Panc1 (cell line): ENCODE data around the gene MEF2D.

Source experiments
- CTCF ChIP-seq: fragments of 450-650 bp; IDR thresholded peaks from 2 replicates; pipeline ENCODE4 v1.5.1; 2017; ENCODE audit warnings: mild to moderate bottlenecking
- TF ChIP-seq, protein P1 (sequence below), 2 experiments: IDR thresholded peaks; 2 replicates each; pipeline ENCODE4 v1.6.1; 2011 to 2012; ENCODE audit warnings: low read depth in 2 of 2, control low read depth in 1 of 2, low read length in 1 of 2, mild to moderate bottlenecking in 1 of 2, moderate library complexity in 1 of 2; ENCODE audit not compliant: insufficient read depth in 1 of 2

DNA sequence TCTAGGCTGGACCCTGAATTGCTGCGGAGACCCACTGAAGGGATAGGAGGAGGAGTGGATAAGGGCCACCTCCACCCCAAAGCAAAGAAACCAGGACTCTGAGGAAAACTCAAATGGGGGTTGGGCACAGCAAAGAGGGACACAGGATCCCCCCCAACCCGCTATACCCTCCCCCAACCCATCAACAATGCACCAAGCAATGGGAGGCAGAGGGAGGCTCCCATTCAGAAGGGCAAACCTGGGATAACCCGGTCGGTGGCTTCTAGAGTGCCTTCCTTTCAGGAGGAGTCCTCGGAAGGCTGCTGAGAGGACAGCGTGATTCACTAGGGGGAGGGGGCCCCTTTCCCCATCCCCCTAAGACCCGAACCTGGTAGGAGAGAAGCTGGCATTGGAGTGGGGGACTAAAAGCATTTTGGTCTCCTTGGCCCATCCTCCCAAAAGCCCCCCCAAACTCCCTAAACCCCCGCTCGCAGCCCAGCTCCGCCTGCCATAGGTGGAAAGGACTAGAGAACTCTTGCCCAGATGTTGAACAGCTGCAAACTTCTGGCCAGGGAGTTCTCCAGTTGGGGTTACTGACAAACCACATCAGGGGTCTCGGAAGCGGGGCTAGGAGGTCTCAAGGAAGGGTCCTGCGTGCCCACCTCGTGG is 1.3 kb downstream of the MEF2D start:
- TF ChIP-seq CTCF: no peak
- TF ChIP-seq, protein P1, sequence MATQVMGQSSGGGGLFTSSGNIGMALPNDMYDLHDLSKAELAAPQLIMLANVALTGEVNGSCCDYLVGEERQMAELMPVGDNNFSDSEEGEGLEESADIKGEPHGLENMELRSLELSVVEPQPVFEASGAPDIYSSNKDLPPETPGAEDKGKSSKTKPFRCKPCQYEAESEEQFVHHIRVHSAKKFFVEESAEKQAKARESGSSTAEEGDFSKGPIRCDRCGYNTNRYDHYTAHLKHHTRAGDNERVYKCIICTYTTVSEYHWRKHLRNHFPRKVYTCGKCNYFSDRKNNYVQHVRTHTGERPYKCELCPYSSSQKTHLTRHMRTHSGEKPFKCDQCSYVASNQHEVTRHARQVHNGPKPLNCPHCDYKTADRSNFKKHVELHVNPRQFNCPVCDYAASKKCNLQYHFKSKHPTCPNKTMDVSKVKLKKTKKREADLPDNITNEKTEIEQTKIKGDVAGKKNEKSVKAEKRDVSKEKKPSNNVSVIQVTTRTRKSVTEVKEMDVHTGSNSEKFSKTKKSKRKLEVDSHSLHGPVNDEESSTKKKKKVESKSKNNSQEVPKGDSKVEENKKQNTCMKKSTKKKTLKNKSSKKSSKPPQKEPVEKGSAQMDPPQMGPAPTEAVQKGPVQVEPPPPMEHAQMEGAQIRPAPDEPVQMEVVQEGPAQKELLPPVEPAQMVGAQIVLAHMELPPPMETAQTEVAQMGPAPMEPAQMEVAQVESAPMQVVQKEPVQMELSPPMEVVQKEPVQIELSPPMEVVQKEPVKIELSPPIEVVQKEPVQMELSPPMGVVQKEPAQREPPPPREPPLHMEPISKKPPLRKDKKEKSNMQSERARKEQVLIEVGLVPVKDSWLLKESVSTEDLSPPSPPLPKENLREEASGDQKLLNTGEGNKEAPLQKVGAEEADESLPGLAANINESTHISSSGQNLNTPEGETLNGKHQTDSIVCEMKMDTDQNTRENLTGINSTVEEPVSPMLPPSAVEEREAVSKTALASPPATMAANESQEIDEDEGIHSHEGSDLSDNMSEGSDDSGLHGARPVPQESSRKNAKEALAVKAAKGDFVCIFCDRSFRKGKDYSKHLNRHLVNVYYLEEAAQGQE (IDR thresholded peaks at IDR 0.05; ENCODE audit: insufficient read depth in 1 of 2, low read depth in 2 of 2, low read length in 1 of 2): no peak
